ENCODE results near the gene IPMK. TPM values are rescaled to one million over a fixed set of nuclear protein-coding genes. Genes with fewer than 3 reads are reported as not detected.

Gene IPMK
- total RNA-seq = 3.2 TPM

GRCh38 chr10:58267713-58268453 lies at the start of gene IPMK:
Gene IPMK, minus strand, starts transcription at chr10:58267894. Its CDS starts 283 bp downstream, at chr10:58267611.
- peak; percentile 86 to 95 (median 94) for DNase-seq (ENCODE audit: low read depth in 2 of 3, low spot score in 2 of 3)

GRCh38 chr10:58316874-58317273 lies 49.2 kb upstream of the IPMK start:
- DNase-seq (ENCODE audit: low read depth in 2 of 3, low spot score in 2 of 3) = no peak

- DNase-seq (ENCODE audit: low read depth in 2 of 3, low spot score in 2 of 3) = no peak
These were observed 43.3 kb upstream of the IPMK start for GRCh38 chr10:58311026-58311425.

- DNase-seq (ENCODE audit: low read depth in 2 of 3, low spot score in 2 of 3) = no peak
These were observed 40.0 kb upstream of the IPMK start for GRCh38 chr10:58307676-58308075.

DNA sequence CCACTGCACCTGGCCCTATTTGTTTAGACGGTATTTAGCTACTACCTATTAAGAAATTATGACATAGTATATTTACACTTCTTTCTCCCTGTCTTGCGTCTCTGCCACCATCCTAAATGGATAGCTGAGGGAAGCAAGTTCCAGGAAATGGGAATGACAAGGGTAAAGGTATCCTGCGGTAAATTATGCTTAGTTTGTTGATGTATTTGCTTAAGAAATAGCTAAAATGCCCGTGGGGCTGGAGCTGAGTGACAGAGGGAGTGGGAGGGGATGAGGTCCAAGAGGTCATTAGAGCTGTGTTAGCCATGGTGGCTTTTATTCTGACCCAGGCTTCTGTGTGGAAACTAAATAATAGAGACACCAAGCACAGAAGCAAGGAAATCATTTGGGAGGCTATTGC lies 38.1 kb upstream of the IPMK start:
- no peak for DNase-seq (ENCODE audit: low read depth in 2 of 3, low spot score in 2 of 3)

DNA sequence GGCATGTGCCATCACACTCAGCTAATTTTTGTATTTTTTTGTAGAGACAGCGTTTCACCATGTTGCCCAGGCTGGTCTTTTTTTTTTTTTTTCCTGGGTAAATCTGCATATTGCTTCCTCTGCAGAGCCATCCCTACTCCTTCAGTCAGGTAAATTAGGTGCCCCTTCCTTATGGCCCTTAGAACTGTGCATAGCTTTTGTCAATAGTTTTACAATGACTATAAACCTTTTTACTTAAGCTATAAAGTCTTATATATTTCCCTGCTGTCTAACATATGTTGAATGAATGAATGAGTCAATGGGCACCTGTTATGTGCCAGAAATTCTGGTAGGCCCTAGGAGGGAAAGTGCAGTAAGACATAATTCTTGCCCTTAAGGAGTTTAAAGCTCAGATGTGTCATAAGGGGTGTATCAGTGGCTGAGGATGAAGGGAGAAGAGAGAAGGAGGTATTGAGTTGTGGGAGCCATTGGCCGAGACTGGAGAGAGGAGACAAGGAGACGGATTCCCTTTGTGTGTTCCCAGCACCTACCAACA lies 36.5 kb upstream of the IPMK start:
- DNase-seq (ENCODE audit: low read depth in 2 of 3, low spot score in 2 of 3) = no peak

GRCh38 chr10:58302254-58302653 lies 34.6 kb upstream of the IPMK start:
- DNase-seq (ENCODE audit: low read depth in 2 of 3, low spot score in 2 of 3) = no peak

- DNase-seq (ENCODE audit: low read depth in 2 of 3, low spot score in 2 of 3) = no peak
These were observed 33.0 kb upstream of the IPMK start for GRCh38 chr10:58300676-58301075.

- DNase-seq (ENCODE audit: low read depth in 2 of 3, low spot score in 2 of 3) = peak; percentile 36 to 88 (median 80)
These were observed 31.9 kb upstream of the IPMK start for GRCh38 chr10:58299580-58299979.

GRCh38 chr10:58293989-58294388 lies 26.3 kb upstream of the IPMK start:
- DNase-seq (ENCODE audit: low read depth in 2 of 3, low spot score in 2 of 3) = no peak

DNA sequence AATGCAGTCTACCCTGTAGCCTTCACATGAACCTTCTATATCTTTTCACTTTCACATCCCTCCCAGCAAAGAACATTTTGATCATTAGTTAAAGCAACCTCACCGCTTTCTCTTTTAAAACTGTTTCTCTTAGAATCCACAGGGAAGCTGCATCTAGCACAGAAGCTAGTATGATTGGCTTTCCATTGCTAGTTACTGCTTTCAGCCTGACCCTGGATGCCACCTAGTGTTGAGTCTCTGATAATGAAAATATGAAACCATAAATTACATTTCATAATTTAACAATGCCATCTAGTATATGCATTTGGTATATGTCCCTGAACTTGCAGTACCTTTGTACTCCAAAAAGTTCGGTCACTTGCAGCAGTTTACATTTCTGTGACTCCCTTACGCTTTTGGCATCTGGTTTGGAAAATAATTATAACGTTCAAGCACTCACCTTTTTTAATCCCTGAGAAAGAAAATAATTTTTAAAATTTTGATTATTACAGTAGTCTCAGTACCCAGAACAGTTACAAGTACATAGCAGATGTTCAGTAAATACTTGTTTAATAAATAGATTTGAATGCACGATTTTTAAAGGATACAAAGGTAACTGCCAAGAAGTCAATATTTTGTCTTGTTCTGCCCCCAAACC lies 24.0 kb upstream of the IPMK start:
- DNase-seq (ENCODE audit: low read depth in 2 of 3, low spot score in 2 of 3) = peak in 2 of 3 donors; percentile 45 to 69

- DNase-seq (ENCODE audit: low read depth in 2 of 3, low spot score in 2 of 3) = peak in 1 of 3 donors; percentile 28
These were observed 14.9 kb upstream of the IPMK start for GRCh38 chr10:58282615-58283014.

- no peak for DNase-seq (ENCODE audit: low read depth in 2 of 3, low spot score in 2 of 3)
These were observed 13.5 kb upstream of the IPMK start for GRCh38 chr10:58281092-58281752.

DNA sequence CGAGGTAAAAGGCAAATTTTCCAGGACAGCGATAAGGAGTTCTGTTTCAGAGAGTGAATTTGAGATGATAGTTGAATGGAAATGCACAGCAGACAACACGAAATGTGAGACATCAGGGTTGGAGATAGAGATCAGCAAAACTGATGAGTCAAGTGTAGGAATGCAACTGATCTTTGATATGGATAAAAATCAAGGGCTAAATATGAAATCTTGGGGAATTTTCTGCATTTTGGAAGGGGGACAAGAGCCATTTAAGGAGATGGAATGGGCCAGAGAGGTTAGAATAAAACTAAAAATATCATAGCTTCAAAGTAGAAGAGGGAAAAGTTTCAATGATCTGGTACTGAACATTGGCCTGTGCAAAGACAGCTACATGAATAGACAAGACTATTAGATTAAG lies 12.8 kb upstream of the IPMK start:
- DNase-seq (ENCODE audit: low read depth in 2 of 3, low spot score in 2 of 3) = no peak

- DNase-seq (ENCODE audit: low read depth in 2 of 3, low spot score in 2 of 3) = no peak
These were observed 11.2 kb upstream of the IPMK start for GRCh38 chr10:58278962-58279307.

- no peak for DNase-seq (ENCODE audit: low read depth in 2 of 3, low spot score in 2 of 3)
These were observed 10.7 kb upstream of the IPMK start for GRCh38 chr10:58278274-58278961.

DNA sequence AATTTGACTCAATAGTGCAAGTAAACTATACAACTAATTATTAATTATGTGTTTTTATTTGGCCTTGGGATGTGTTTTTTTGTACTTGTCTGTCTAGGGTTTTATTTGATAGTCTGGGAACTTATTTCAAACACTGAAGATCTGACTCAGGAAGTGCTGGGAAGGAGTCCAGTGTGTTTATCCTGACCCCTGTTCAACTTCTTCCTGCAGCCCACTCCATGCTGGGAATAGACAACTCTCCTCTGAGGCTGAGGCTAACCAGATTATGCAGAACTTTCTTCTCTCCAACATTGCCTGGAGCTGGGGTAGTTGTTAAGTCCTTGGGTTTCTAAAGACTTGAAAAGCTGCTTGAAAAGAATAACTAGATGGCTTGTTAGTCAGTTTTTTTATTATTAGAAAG lies 8.2 kb upstream of the IPMK start:
- no peak for DNase-seq (ENCODE audit: low read depth in 2 of 3, low spot score in 2 of 3)

GRCh38 chr10:58275261-58275660 lies 7.6 kb upstream of the IPMK start:
- no peak for DNase-seq (ENCODE audit: low read depth in 2 of 3, low spot score in 2 of 3)

GRCh38 chr10:58269782-58270290 lies 2.1 kb upstream of the IPMK start:
- DNase-seq (ENCODE audit: low read depth in 2 of 3, low spot score in 2 of 3) = peak in 1 of 3 donors; percentile 16

DNA sequence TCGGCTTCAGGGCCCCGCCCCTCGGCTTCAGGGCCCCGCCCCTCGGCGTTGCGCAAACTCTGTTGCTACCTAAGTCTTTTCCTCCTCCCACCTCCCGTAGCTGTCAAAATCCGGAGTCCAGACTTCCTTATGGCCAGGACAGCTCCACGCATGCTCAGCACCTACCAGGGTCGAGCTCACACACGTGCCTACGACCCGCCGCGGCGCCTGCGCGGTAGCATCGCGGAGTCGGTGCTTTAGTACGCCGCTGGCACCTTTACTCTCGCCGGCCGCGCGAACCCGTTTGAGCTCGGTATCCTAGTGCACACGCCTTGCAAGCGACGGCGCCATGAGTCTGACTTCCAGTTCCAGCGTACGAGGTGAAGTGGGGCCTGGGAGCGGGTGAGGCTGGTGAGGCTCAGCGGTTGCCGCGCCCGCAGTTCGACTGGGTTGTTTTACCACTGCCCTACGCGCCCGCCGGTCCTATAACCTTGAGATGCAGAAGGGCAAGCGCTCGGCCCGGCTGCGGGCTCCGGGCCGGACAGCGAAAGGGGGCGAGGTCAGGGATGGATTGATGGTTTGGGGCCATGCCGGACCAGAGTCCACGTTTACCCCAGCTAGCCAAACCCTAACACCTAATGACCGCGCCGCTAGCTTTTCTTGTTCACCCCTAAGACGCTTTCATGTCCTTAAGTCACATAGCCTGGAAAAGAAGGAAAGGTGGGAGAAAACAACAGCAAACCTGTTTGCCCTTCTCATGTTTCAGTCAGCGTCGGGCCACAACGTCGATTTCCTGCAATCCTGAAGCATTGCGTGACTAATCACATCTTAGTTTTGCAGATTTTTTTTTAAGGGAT lies 1.5 kb upstream of the IPMK start, which contains the start of gene CISD1:
Gene CISD1 (plus strand): TSS at position 217 of the 836 bp plus-strand sequence. CDS start 112 bp downstream, at position 329.
- DNase-seq (ENCODE audit: low read depth in 2 of 3, low spot score in 2 of 3) = peak; percentile 95 to 99 (median 99)

Data from hematopoietic multipotent progenitor cell (in vitro differentiated cells).